Measurements from ENCODE around the gene OR51B5. TPM values are rescaled to one million over a fixed set of nuclear protein-coding genes. Genes with fewer than 3 reads are reported as not detected.
"Not testable (repeated sequence)": the region's sequence is repeated elsewhere in the genome, so short reads cannot be mapped to it uniquely, and the experiment has no call there.

OR51B5 gene
- total and polyA plus RNA-seq, 4 donors, result 0.17 to 0.23 TPM; not detected in 2

- no peak for DNase-seq (ENCODE audit: low spot score)
- Histone ChIP-seq H3K4me1 (ENCODE audit: control insufficient read depth in 4 of 4, insufficient read depth in 4 of 4, low read length in 3 of 4) (no peaks in the 10 kb centered on the region), H3K27ac (ENCODE audit: low read depth in 1 of 2, low read length in 2 of 2) (no peak overlapping the region), H3K4me3 (ENCODE audit: low read depth in 1 of 3, low read length in 3 of 3) (no peak overlapping the region), H3K9me3 (ENCODE audit: control insufficient read depth in 4 of 4, low read length in 3 of 4) (no peaks in the 10 kb centered on the region), H3K27me3 (ENCODE audit: control insufficient read depth in 4 of 4, insufficient read depth in 4 of 4, low read length in 3 of 4) (no peaks in the 10 kb centered on the region), H3K36me3 (ENCODE audit: control insufficient read depth in 4 of 4, insufficient read depth in 3 of 4, low read depth in 1 of 4, low read length in 3 of 4) (no peaks in the 10 kb centered on the region), H3K9ac (ENCODE audit: low read depth in 1 of 2, low read length in 2 of 2) (no peak overlapping the region)
- 56% methylated on average over 1 of the region's 1 CpG for WGBS
- TF ChIP-seq TAF1 (conservative IDR thresholded peaks at IDR 0.05), result no peak
- no peak for TF ChIP-seq SP1 (IDR thresholded peaks at IDR 0.05)
- no peak for TF ChIP-seq FOXA2 (IDR thresholded peaks at IDR 0.05)
- no peak for TF ChIP-seq FOXA1 (IDR thresholded peaks at IDR 0.05)
- no peak for TF ChIP-seq JUND (IDR thresholded peaks at IDR 0.05)
- TF ChIP-seq ATF3 (IDR thresholded peaks at IDR 0.05), result no peak
- TF ChIP-seq RXRA (IDR thresholded peaks at IDR 0.05), result no peak
- no peak for TF ChIP-seq EGR1 (IDR thresholded peaks at IDR 0.05; ENCODE audit: low read depth in 2 of 2)
- TF ChIP-seq NR2F2 (IDR thresholded peaks at IDR 0.05), result no peak
- TF ChIP-seq, protein P1, sequence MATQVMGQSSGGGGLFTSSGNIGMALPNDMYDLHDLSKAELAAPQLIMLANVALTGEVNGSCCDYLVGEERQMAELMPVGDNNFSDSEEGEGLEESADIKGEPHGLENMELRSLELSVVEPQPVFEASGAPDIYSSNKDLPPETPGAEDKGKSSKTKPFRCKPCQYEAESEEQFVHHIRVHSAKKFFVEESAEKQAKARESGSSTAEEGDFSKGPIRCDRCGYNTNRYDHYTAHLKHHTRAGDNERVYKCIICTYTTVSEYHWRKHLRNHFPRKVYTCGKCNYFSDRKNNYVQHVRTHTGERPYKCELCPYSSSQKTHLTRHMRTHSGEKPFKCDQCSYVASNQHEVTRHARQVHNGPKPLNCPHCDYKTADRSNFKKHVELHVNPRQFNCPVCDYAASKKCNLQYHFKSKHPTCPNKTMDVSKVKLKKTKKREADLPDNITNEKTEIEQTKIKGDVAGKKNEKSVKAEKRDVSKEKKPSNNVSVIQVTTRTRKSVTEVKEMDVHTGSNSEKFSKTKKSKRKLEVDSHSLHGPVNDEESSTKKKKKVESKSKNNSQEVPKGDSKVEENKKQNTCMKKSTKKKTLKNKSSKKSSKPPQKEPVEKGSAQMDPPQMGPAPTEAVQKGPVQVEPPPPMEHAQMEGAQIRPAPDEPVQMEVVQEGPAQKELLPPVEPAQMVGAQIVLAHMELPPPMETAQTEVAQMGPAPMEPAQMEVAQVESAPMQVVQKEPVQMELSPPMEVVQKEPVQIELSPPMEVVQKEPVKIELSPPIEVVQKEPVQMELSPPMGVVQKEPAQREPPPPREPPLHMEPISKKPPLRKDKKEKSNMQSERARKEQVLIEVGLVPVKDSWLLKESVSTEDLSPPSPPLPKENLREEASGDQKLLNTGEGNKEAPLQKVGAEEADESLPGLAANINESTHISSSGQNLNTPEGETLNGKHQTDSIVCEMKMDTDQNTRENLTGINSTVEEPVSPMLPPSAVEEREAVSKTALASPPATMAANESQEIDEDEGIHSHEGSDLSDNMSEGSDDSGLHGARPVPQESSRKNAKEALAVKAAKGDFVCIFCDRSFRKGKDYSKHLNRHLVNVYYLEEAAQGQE (IDR thresholded peaks at IDR 0.05), result no peak
- no peak for TF ChIP-seq GABPA (IDR thresholded peaks at IDR 0.05 in 1 of 2, conservative IDR thresholded peaks at IDR 0.05 in 1 of 2)
- TF ChIP-seq, protein P2, sequence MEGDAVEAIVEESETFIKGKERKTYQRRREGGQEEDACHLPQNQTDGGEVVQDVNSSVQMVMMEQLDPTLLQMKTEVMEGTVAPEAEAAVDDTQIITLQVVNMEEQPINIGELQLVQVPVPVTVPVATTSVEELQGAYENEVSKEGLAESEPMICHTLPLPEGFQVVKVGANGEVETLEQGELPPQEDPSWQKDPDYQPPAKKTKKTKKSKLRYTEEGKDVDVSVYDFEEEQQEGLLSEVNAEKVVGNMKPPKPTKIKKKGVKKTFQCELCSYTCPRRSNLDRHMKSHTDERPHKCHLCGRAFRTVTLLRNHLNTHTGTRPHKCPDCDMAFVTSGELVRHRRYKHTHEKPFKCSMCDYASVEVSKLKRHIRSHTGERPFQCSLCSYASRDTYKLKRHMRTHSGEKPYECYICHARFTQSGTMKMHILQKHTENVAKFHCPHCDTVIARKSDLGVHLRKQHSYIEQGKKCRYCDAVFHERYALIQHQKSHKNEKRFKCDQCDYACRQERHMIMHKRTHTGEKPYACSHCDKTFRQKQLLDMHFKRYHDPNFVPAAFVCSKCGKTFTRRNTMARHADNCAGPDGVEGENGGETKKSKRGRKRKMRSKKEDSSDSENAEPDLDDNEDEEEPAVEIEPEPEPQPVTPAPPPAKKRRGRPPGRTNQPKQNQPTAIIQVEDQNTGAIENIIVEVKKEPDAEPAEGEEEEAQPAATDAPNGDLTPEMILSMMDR (IDR thresholded peaks at IDR 0.05; ENCODE audit: low read depth, low read length, missing input control), result no peak
- TF ChIP-seq HNF4A (conservative IDR thresholded peaks at IDR 0.05), result no peak
- TF ChIP-seq RAD21 (IDR thresholded peaks at IDR 0.05), result no peak
Observed at GRCh38 chr11:5366856-5367255, 23.5 kb upstream of the OR51B5 start.

- not testable (repeated sequence) for H3K27me3 ChIP-seq (ENCODE audit: control insufficient read depth in 4 of 4, insufficient read depth in 4 of 4, low read length in 3 of 4); H3K9ac ChIP-seq (ENCODE audit: low read depth in 1 of 2, low read length in 2 of 2); DNase-seq (ENCODE audit: low spot score); H3K27ac ChIP-seq (ENCODE audit: low read depth in 1 of 2, low read length in 2 of 2); H3K9me3 ChIP-seq (ENCODE audit: control insufficient read depth in 4 of 4, low read length in 3 of 4); H3K4me3 ChIP-seq (ENCODE audit: low read depth in 1 of 3, low read length in 3 of 3); H3K4me1 ChIP-seq (ENCODE audit: control insufficient read depth in 4 of 4, insufficient read depth in 4 of 4, low read length in 3 of 4); H3K36me3 ChIP-seq (ENCODE audit: control insufficient read depth in 4 of 4, insufficient read depth in 3 of 4, low read depth in 1 of 4, low read length in 3 of 4)
- 82% methylated on average over 6 of the region's 6 CpGs for WGBS
Observed at GRCh38 chr11:5366365-5366764, 23.0 kb upstream of the OR51B5 start.

DNA sequence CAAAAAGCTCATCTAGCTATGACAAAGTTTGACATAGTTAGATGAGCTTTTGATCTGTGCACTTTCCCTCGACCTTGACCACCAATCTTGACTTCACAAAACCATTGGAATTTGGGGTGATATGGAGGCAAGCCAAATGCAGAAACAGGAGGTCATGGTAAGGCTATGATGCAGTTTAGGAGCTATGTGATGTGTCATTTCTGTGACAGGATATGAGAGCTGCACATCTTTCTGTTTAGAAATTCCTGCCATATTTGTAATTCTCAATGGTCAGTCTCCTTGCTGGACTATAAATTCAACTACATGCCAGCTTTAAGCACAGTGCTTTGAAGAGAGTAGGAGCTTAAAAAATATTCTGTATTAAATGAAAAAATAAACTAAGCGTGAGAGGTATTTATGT, 20.9 kb upstream of the OR51B5 start:
- Histone ChIP-seq H3K36me3 (ENCODE audit: control insufficient read depth in 4 of 4, insufficient read depth in 3 of 4, low read depth in 1 of 4, low read length in 3 of 4) (no peaks in the 10 kb centered on the region), H3K27me3 (ENCODE audit: control insufficient read depth in 4 of 4, insufficient read depth in 4 of 4, low read length in 3 of 4) (no peaks in the 10 kb centered on the region), H3K9ac (ENCODE audit: low read depth in 1 of 2, low read length in 2 of 2) (no peak overlapping the region), H3K4me1 (ENCODE audit: control insufficient read depth in 4 of 4, insufficient read depth in 4 of 4, low read length in 3 of 4) (no peaks in the 10 kb centered on the region), H3K4me3 (ENCODE audit: low read depth in 1 of 3, low read length in 3 of 3) (no peak overlapping the region), H3K27ac (ENCODE audit: low read depth in 1 of 2, low read length in 2 of 2) (no peak overlapping the region), H3K9me3 (ENCODE audit: control insufficient read depth in 4 of 4, low read length in 3 of 4) (no peaks in the 10 kb centered on the region)
- TF ChIP-seq GABPA (IDR thresholded peaks at IDR 0.05 in 1 of 2, conservative IDR thresholded peaks at IDR 0.05 in 1 of 2) (no peak), ATF3 (IDR thresholded peaks at IDR 0.05) (no peak), RAD21 (IDR thresholded peaks at IDR 0.05) (no peak), RXRA (IDR thresholded peaks at IDR 0.05) (no peak), HNF4G (IDR thresholded peaks at IDR 0.05) (no peak), EGR1 (IDR thresholded peaks at IDR 0.05; ENCODE audit: low read depth in 2 of 2) (no peak), YY1 (IDR thresholded peaks at IDR 0.05) (no peak)
- TF ChIP-seq, protein P2 (IDR thresholded peaks at IDR 0.05; ENCODE audit: low read depth, low read length, missing input control), result no peak
- 59% methylated on average over 2 of the region's 2 CpGs for WGBS
- no peak for DNase-seq (ENCODE audit: low spot score)
